ENCODE data around the gene CDKN2B. TPM values are rescaled to one million over a fixed set of nuclear protein-coding genes. Genes with fewer than 3 reads are reported as not detected.

Gene CDKN2B
- total and polyA plus RNA-seq, 2 of the 13 experiments (the other 11 are each of a cell fraction or from before 2014, with no cell fraction given) = 1.4 to 1.5 TPM

- H3K79me2 ChIP-seq (ENCODE audit: insufficient read depth, low read length) = no peaks in the 10 kb centered on the region
- peaks cover 9% of the 10 kb centered on the region for H3K4me1 ChIP-seq (ENCODE audit: insufficient read depth, low read length)
- no peak overlapping the region for H2AFZ ChIP-seq (ENCODE audit: low read length)
- intact Hi-C loops (cut with micrococcal nuclease; ENCODE audit: unreplicated experiment) = no loop called here
- FAIRE-seq (no peak), ATAC-seq (peak; percentile 73), DNase-seq (ENCODE audit: low spot score) (no peak)
- H3K27ac ChIP-seq (ENCODE audit: extremely low read length, insufficient read depth, low read length) = no peak overlapping the region
- in situ Hi-C loops (cut with HindIII; ENCODE audit: extremely low pct_ligation_motif_present, low pct_unique_long_range_greater_than_20kb) = loop anchor here (10.0 kb wide), 1 partner anchor 240 kb away; no protein-coding TSS in a partner anchor
- WGBS (ENCODE audit: low lambda C conversion rate) = 3% methylated on average over 34 of the region's 56 CpGs
- ChIA-PET POLR2A (interaction anchor here (1.4 kb wide), 1 partner anchor 14 kb away, joined by 4 read pairs; the partner anchor contains the start of gene CDKN2B), CTCF (ENCODE audit: low intra/inter-chr PET ratio, low total read pairs) (interaction anchor here (1.8 kb wide), 1 partner anchor 181 kb away, joined by 7 read pairs; no protein-coding TSS in a partner anchor)
- H3K4me2 ChIP-seq (ENCODE audit: low read depth, low read length) = peak overlapping the region; percentile 96
- no peaks in the 10 kb centered on the region for H3K9me3 ChIP-seq (ENCODE audit: low read length)
- no peak overlapping the region for H3K9ac ChIP-seq (ENCODE audit: insufficient read depth, low read depth, low read length)
- H4K20me1 ChIP-seq (ENCODE audit: insufficient read depth, low read length) = no peaks in the 10 kb centered on the region
- H3K36me3 ChIP-seq (replicated peaks in 1 of 2; ENCODE audit: control insufficient read depth in 1 of 2, insufficient read depth in 2 of 2, low read length in 2 of 2) = no peaks in the 10 kb centered on the region
- no TSS peak for BruUV-seq (replicated peaks)
- H3K27me3 ChIP-seq (ENCODE audit: control insufficient read depth in 1 of 2, insufficient read depth in 2 of 2, low read length in 2 of 2) = peaks cover 0 to 17% of the 10 kb centered on the region in 2 experiments; a peak in 1 of 5 replicates
- peak overlapping the region; percentile 60 to 82 (median 77) for H3K4me3 ChIP-seq (replicated peaks in 1 of 3; ENCODE audit: insufficient read depth in 1 of 3, low read depth in 2 of 3, low read length in 3 of 3)
- TF ChIP-seq GABPA (IDR thresholded peaks at IDR 0.05; ENCODE audit: low read depth, low read length) (no peak), GABPA (CRISPR knock-in tag; IDR thresholded peaks at IDR 0.05; ENCODE audit: low read depth) (no peak), MEF2D (CRISPR knock-in tag; IDR thresholded peaks at IDR 0.05) (no peak), ZNF749 (CRISPR knock-in tag; IDR thresholded peaks at IDR 0.05; ENCODE audit: borderline replicate concordance) (no peak), ZFP37 (CRISPR knock-in tag; IDR thresholded peaks at IDR 0.05; ENCODE audit: borderline replicate concordance) (no peak), ZMYM4 (CRISPR knock-in tag; IDR thresholded peaks at IDR 0.05) (0 out of 2 replicates have a peak, but pooled peaks have one; percentile 20), GPN1 (CRISPR knock-in tag; IDR thresholded peaks at IDR 0.05; ENCODE audit: borderline replicate concordance) (no peak), ZNF333 (CRISPR knock-in tag; IDR thresholded peaks at IDR 0.05; ENCODE audit: borderline replicate concordance) (no peak), SMYD3 (CRISPR knock-in tag; IDR thresholded peaks at IDR 0.05) (no peak), PHF20 (CRISPR knock-in tag; IDR thresholded peaks at IDR 0.05) (no peak), HNRNPLL (IDR thresholded peaks at IDR 0.05; ENCODE audit: low read depth, low read length, poor library complexity, severe bottlenecking) (peak; percentile 57), SYNCRIP (IDR thresholded peaks at IDR 0.05; ENCODE audit: insufficient read depth, low read depth, low read length) (no peak), STAG1 (CRISPR knock-in tag; IDR thresholded peaks at IDR 0.05) (no peak), ZNF280D (CRISPR knock-in tag; IDR thresholded peaks at IDR 0.05) (no peak), ZXDC (CRISPR knock-in tag; IDR thresholded peaks at IDR 0.05) (no peak)
- TF ChIP-seq, protein P1, sequence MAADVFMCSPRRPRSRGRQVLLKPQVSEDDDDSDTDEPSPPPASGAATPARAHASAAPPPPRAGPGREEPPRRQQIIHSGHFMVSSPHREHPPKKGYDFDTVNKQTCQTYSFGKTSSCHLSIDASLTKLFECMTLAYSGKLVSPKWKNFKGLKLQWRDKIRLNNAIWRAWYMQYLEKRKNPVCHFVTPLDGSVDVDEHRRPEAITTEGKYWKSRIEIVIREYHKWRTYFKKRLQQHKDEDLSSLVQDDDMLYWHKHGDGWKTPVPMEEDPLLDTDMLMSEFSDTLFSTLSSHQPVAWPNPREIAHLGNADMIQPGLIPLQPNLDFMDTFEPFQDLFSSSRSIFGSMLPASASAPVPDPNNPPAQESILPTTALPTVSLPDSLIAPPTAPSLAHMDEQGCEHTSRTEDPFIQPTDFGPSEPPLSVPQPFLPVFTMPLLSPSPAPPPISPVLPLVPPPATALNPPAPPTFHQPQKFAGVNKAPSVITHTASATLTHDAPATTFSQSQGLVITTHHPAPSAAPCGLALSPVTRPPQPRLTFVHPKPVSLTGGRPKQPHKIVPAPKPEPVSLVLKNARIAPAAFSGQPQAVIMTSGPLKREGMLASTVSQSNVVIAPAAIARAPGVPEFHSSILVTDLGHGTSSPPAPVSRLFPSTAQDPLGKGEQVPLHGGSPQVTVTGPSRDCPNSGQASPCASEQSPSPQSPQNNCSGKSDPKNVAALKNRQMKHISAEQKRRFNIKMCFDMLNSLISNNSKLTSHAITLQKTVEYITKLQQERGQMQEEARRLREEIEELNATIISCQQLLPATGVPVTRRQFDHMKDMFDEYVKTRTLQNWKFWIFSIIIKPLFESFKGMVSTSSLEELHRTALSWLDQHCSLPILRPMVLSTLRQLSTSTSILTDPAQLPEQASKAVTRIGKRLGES (CRISPR knock-in tag; IDR thresholded peaks at IDR 0.05; ENCODE audit: borderline replicate concordance) = no peak
These were observed 14.0 kb downstream of the CDKN2B start for GRCh38 chr9:21995006-21995665.
